Non-pigmented ciliary epithelial cell (primary cell): ENCODE data around the gene SPATA31D4.

Source experiments
- DNase-seq: peaks from one replicate; pipeline ENCODE4 v3.0.0-alpha.2; 2010; ENCODE audit warnings: low read depth

The SPATA31D4 gene

DNA sequence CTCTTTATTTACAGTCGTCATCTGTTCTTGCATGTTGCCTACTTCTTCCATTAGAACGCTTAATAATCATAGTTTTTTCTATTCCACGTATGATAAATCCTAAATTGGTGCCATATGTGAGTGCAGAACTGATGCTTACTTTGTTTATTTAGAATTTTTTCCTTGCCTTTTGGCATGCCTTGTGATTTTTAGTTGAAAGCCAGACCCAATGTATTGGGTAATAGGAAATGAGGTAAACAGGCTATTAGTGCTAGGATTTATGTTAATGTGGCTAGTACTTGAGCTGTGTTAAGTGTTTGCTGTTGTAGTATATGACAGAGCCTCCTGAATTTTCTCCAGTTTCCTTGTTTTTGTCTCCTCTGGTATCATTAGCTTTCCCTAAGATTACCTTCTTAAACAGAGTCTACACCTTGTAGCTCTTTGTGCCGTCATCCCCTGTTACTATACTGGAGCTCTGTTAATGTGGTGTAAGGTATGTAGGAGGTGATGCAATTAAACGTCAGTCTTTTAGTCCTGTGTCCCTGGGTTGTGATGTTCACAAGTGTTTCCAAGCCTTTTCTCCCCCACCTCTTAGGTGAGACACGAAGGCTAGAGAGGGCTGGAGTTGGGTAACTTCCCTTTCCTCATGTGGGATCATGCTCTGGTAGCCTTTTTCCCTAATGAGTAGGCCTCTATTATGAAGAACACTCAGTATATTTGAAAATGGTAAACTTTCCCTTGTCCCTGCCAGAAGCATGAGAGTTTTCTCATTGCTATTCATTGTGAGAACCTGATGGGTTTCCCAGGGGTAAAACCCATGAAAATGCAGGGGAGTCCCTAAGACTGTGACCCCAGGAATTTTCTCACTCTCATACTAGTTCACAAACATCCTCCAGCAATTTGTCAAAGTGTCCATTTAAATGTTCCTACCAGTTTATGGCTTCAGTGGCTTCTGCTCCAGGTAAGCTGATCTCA, 36.3 kb downstream of the SPATA31D4 start:
- DNase-seq: no peak

DNA sequence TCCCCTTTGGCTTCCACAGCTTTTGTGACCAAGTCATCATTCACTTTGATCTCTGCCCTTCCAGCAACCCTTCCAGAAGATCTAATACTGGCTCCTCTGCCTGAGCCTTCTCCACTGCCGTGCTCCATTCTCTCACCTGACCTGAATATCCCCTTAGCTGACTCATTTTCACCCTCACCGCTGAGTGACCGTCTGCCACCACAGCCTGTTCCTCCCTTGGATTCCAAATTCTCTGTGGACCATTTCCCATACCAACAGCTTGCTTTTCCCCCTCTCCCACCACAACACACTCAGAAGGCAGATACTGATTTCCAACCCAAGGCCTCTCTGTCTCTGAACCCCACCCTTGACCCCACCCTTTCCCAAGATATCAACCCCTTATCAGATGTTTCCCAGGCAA, 39.8 kb downstream of the SPATA31D4 start:
- no peak for DNase-seq

DNA sequence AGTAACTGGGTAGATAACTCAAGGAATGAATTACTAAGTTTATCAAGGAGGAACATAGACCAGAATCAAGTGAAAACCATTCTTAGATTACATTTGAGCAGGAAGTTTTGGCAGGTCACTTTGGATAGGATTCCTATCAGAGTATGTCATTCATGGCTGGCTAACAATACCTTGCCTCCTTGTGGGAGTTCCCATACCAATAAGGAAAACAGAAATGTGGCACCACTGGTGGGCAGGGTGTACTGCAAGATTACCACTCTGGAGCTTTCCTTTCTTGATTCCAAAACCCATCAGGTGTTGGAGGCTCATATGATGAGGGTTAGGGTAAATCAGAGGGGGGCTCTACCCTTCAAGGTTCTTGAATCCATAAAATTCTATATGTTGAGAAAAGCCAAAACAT, 41.7 kb downstream of the SPATA31D4 start:
- DNase-seq: no peak

DNA sequence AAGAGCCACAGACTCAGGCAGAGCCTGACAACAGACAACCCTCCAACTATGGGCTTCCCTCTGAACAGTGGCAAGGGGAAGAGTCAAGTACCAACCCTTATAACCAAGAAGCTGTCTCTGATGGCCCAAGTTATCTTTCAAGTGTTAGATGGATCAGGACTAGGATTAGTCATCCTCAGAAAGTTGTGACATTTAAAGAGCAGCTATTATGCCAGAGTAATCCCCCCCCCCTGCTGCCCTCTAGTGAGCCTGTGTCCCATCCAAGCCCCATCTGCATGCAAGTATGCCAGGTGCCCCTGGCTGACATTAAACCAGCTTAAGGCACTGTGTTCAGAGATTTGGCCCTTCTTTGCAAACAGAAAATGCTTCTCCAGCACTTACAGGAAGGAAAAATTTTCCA, 43.5 kb downstream of the SPATA31D4 start:
- no peak for DNase-seq

DNA sequence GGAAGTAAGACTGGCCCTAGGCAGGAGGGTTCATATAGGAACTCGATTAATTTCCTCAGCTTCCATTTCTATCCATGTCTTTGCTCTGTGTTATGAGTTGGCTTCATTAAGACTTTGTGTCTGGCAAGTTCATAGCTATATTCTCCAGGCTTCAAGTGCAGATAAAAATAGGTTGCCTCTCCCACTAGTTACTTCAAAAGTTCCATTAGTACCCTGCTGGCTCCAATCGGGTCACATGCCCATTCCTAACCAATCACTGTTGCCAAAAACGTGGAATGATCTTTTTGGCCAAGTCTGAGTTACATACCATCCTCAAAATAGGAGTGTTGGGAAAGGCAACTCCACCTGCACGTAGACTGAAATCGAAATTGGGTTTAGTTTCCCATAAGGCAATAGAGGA, 46.5 kb downstream of the SPATA31D4 start:
- no peak for DNase-seq

DNA sequence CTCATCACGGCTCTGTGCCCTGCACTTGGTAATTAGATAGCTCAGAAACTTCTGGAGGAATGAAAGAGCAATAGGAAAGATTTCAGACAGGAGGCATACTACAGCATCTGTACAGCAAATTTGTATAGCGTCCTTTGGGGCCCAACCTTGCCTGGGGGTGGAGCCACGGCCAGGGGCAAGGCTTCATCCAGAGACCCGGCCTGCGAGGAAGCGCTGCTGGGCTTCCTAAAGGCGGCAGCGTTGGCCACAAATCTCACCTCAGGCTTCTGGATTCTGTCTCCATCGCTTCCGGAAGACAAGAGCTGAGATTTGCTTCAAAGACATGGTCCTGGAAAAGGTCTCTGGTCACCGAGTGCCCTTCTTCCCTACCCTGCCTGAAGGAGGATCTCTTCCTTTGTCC, 48.1 kb downstream of the SPATA31D4 start:
- no peak for DNase-seq

DNA sequence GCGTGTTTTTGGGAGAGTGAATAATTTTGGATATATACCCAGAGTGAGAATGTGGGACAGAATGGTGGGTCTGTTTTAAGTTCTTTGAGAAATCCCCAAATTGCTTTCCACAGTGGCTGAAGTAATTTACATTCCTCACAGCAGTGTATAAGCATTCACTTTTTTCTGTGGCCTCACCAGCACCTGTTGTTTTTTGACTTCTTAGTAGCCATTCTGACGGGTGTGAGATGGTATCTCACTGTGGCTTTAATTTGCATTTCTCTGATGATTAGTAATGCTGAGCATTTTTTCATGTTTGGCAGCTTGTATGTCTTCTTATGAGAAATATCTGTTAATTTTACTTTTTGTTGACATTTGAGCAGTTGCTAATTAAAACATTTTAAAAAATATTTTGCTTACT, 51.0 kb downstream of the SPATA31D4 start:
- DNase-seq: no peak

DNA sequence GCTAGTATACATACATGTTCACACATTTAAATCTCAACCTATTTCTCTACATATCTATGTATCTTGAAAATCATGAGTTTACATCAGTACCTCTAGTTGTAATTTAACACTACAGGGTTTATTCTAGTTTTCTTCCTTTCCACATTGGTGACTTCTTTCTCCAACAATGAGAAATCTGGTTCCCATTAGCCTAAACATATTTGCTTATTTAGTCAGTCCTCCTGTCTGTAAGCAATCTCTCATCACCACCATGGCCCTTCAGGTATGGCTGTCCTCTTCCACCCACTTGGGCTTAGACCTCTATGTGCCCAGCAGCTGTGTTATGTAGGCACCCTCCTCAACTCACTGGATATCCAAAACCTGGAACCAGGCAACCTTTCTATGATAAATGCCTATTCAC, 52.3 kb downstream of the SPATA31D4 start:
- no peak for DNase-seq

DNA sequence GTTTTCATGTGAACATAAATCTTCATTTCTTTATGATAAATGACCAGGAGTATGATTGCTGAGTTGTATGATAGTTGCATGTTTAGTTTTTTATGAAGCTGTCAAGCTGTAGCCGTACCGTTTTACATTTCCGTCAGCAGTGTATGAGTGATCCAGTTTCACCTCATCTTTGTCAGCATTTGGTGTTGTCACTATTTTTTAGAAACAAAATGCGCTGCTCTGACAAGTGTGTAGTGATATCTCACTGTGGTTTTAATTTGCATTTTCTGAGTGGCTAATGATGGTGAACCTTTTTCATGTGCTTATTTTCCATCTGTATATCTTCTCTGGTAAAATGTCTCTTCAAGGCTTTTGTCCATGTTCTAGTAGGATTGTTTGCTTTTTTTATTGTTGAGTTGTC, 53.7 kb downstream of the SPATA31D4 start:
- DNase-seq: no peak
